ENCODE measurements around the gene C17orf107.
A peak's percentile ranks its signal among the peaks of the same experiment; 100 is the strongest.

C17orf107 gene

DNA sequence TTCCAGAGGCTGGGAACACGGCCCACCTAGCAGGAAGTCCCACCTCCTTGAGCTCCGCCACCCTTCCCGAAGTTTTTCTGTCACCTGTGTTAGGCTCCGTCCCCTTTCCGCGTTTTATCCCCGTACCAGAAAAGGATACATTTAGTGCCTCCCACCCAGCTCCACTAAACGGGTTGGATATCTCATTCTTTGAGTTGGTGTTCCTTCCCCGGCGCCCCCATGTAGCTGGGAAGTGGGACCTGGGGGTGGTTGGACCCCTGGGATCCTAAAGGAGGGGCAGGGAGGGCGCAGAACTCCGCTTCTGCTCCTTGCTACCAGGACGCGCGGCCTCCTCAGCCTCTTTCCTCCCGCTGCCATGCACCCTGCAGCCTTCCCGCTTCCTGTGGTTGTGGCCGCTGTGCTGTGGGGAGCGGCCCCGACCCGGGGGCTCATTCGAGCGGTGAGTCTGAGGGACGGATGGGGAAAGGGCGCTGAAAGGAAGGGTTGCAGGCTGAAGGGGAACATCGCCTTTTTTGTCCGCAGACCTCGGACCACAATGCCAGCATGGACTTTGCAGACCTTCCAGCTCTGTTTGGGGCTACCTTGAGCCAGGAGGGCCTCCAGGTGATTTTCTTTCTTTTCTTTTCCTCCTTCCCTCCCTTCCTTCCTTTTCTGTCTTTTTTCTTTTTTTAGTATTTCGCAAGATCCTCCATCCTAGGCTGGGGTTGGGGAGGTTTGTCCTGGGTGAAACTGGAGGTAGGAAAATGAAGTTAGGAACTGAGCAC lies 41.4 kb downstream of the C17orf107 start:
- no peak for TF ChIP-seq EZH2 (IDR thresholded peaks at IDR 0.05; ENCODE audit: borderline replicate concordance, low read length)
- TF ChIP-seq, protein P1, sequence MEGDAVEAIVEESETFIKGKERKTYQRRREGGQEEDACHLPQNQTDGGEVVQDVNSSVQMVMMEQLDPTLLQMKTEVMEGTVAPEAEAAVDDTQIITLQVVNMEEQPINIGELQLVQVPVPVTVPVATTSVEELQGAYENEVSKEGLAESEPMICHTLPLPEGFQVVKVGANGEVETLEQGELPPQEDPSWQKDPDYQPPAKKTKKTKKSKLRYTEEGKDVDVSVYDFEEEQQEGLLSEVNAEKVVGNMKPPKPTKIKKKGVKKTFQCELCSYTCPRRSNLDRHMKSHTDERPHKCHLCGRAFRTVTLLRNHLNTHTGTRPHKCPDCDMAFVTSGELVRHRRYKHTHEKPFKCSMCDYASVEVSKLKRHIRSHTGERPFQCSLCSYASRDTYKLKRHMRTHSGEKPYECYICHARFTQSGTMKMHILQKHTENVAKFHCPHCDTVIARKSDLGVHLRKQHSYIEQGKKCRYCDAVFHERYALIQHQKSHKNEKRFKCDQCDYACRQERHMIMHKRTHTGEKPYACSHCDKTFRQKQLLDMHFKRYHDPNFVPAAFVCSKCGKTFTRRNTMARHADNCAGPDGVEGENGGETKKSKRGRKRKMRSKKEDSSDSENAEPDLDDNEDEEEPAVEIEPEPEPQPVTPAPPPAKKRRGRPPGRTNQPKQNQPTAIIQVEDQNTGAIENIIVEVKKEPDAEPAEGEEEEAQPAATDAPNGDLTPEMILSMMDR (IDR thresholded peaks at IDR 0.05; ENCODE audit: low read length), result no peak
- Histone ChIP-seq H3K9me3 (ENCODE audit: low read length) (no peaks in the 10 kb centered on the region), H2AFZ (ENCODE audit: low read length) (no peak overlapping the region), H3K79me2 (ENCODE audit: insufficient read depth, low read length) (peaks cover 16% of the 10 kb centered on the region; the same call in 1 of the 2 replicates), H3K4me3 (ENCODE audit: low read depth, low read length, poor library complexity, severe bottlenecking) (peak overlapping the region; percentile 85), H3K36me3 (ENCODE audit: insufficient read depth, low read length) (peaks cover 75% of the 10 kb centered on the region), H3K4me2 (ENCODE audit: low read length) (peak overlapping the region; percentile 100), H3K27ac (ENCODE audit: low read depth, low read length, poor library complexity, severe bottlenecking) (peak overlapping the region; percentile 85), H3K27me3 (ENCODE audit: insufficient read depth, low read length) (no peaks in the 10 kb centered on the region), H3F3A (ENCODE audit: insufficient read depth, low read length) (peaks cover 15% of the 10 kb centered on the region), H3K9me2 (ENCODE audit: low read depth, low read length) (no peaks in the 10 kb centered on the region), H4K20me1 (ENCODE audit: insufficient read depth, low read length) (no peaks in the 10 kb centered on the region), H3K4me1 (ENCODE audit: insufficient read depth, low read length, severe bottlenecking) (peaks cover 58% of the 10 kb centered on the region), H3K9ac (ENCODE audit: low read length) (peak overlapping the region; percentile 97)

DNA sequence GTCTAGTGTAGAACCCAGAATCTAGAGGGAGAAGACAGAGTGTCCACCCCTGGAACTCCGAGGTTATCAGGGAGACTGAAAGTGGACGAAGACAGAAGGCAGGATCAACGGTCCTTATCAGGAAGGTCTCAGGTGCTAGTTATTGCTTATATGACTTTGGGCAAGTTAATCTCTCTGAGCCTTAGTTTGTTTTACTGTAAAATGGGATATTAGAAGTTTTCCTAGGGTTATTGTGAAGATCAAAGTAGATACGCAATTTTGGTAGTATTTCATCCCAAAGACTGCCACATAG lies 41.9 kb downstream of the C17orf107 start:
- Histone ChIP-seq H2AFZ (ENCODE audit: low read length) (no peak overlapping the region), H3K4me1 (ENCODE audit: insufficient read depth, low read length, severe bottlenecking) (peaks cover 63% of the 10 kb centered on the region), H3K79me2 (ENCODE audit: insufficient read depth, low read length) (peaks cover 16% of the 10 kb centered on the region; the same call in 1 of the 2 replicates), H3K9me3 (ENCODE audit: low read length) (no peaks in the 10 kb centered on the region), H3F3A (ENCODE audit: insufficient read depth, low read length) (peaks cover 17% of the 10 kb centered on the region), H3K4me3 (ENCODE audit: low read depth, low read length, poor library complexity, severe bottlenecking) (peak overlapping the region; percentile 85), H3K27ac (ENCODE audit: low read depth, low read length, poor library complexity, severe bottlenecking) (peak overlapping the region; percentile 85), H3K9ac (ENCODE audit: low read length) (peak overlapping the region; percentile 97), H3K9me2 (ENCODE audit: low read depth, low read length) (no peaks in the 10 kb centered on the region), H3K27me3 (ENCODE audit: insufficient read depth, low read length) (no peaks in the 10 kb centered on the region), H3K36me3 (ENCODE audit: insufficient read depth, low read length) (peaks cover 75% of the 10 kb centered on the region), H3K4me2 (ENCODE audit: low read length) (peak overlapping the region; percentile 100), H4K20me1 (ENCODE audit: insufficient read depth, low read length) (no peaks in the 10 kb centered on the region)
- TF ChIP-seq, protein P1 (IDR thresholded peaks at IDR 0.05; ENCODE audit: low read length), result no peak
- TF ChIP-seq EZH2 (IDR thresholded peaks at IDR 0.05; ENCODE audit: borderline replicate concordance, low read length), result no peak

DNA sequence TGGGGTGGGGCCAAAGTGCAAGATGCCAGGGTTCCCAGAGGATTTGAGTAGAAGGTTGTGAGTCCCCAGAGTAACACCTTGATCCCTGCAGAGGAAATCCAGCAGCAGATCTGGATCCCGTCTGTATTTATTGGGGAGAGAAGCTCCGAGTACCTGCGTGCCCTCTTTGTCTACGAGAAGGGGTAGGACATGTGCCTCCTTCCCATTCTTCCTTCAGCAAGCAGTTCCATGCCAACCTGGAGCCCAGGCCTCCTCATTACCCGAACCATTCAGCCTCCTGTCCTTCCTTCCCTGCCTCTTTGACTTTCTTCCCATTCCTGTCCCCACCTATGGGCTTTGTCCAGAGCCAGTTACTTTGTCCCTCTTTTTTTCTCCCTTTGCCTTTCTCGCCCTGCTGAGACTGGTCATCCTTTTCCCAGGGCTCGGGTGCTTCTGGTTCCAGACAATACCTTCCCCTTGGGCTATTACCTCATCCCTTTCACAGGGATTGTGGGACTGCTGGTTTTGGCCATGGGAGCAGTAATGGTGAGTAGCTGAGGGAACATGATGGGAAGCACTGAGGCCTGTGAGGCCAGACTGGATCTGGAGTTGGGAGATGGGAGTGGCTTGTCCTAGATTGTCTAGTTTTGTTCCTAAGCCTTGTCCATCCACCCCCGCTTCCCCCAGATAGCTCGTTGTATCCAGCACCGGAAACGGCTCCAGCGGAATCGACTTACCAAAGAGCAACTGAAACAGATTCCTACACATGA lies 43.6 kb downstream of the C17orf107 start:
- no peak overlapping the region for H2AFZ ChIP-seq (ENCODE audit: low read length)
- no peaks in the 10 kb centered on the region for H4K20me1 ChIP-seq (ENCODE audit: insufficient read depth, low read length)
- H3K4me1 ChIP-seq (ENCODE audit: insufficient read depth, low read length, severe bottlenecking), result peaks cover 71% of the 10 kb centered on the region
- H3K27me3 ChIP-seq (ENCODE audit: insufficient read depth, low read length), result no peaks in the 10 kb centered on the region
- no peak overlapping the region for H3K4me2 ChIP-seq (ENCODE audit: low read length)
- H3K9me3 ChIP-seq (ENCODE audit: low read length), result no peaks in the 10 kb centered on the region
- peaks cover 21% of the 10 kb centered on the region for H3K79me2 ChIP-seq (ENCODE audit: insufficient read depth, low read length)
- TF ChIP-seq, protein P1 (IDR thresholded peaks at IDR 0.05; ENCODE audit: low read length), result no peak
- no peak for TF ChIP-seq EZH2 (IDR thresholded peaks at IDR 0.05; ENCODE audit: borderline replicate concordance, low read length)
- no peak overlapping the region for H3K27ac ChIP-seq (ENCODE audit: low read depth, low read length, poor library complexity, severe bottlenecking)
- H3F3A ChIP-seq (ENCODE audit: insufficient read depth, low read length), result peaks cover 18% of the 10 kb centered on the region
- peaks cover 74% of the 10 kb centered on the region for H3K36me3 ChIP-seq (ENCODE audit: insufficient read depth, low read length)
- H3K4me3 ChIP-seq (ENCODE audit: low read depth, low read length, poor library complexity, severe bottlenecking), result no peak overlapping the region
- H3K9ac ChIP-seq (ENCODE audit: low read length), result no peak overlapping the region
- no peaks in the 10 kb centered on the region for H3K9me2 ChIP-seq (ENCODE audit: low read depth, low read length)
